ENCODE results near the gene LRFN4.

The LRFN4 gene

DNA sequence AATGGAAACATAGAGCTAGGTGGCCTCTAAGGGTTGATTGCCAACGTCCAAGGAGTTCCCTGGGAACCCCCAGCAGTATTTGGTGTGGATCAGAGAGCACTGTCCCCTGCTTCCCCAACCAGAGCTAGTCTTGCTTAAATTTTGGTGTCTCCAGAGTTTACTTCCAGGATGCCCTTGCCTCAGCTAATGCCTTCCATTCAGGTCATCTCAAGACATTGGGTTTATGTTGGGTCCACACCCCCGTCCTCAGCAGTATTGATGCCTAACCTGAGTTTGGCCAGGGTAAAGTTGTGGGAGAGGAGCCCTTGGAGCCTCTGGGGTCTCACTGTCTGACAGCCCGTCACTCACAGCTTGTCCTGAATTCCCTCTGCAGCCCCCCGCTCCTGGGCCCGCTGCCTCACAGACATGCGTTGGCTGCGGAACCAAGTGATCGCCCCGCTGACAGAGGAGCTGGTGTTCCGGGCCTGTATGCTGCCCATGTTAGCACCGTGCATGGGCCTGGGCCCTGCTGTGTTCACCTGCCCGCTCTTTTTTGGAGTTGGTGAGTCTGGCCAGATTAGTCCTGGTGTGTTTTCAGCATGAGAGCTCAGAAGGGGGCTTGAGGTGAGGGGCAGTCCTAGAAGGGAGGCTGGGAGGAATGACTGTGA lies 12.2 kb upstream of the LRFN4 start:
- no peak for DNase-seq (ENCODE audit: low read depth)
- peak overlapping the region; percentile 99 for H3K4me3 ChIP-seq (ENCODE audit: low read depth, low read length)

DNA sequence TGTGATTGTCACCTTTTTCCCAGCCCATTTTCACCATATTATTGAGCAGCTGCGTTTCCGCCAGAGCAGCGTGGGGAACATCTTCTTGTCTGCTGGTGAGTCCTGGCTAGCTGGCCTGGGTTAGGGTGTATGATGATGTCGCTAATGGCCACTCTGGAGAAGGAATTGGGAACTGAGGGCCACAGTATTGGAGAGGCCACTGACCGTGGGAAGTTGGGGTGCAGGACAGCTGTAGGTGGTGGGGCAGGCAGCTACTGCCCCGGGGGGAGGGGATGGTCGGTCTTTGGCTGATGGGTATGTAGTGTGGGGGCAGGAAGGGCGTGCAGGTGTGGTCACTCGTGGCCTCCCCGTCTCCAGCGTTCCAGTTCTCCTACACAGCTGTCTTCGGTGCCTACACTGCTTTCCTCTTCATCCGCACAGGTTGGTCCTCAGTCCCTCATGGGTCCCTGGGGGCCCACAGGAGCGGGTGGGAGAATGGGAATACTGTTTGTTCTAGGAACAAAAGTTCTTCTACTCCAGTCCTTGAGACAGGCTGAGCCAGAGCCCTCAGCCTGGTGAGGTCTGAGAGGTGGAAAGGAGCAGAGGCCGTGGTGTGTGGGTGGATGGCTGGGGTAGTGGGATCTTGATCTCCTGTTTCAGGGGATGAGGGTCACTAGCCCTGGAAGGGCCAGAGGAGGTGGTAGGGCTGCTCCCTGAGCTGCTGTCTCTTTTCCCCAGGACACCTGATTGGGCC lies 11.6 kb upstream of the LRFN4 start:
- DNase-seq (ENCODE audit: low read depth), result no peak
- no peak overlapping the region for H3K4me3 ChIP-seq (ENCODE audit: low read depth, low read length)

DNA sequence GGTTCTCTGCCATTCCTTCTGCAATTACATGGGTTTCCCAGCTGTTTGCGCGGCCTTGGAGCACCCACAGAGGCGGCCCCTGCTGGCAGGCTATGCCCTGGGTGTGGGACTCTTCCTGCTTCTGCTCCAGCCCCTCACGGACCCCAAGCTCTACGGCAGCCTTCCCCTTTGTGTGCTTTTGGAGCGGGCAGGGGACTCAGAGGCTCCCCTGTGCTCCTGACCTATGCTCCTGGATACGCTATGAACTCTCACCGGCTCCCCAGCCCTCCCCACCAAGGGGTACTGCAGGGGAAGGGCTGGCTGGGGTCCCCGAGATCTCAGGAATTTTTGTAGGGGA lies 11.0 kb upstream of the LRFN4 start:
- no peak for DNase-seq (ENCODE audit: low read depth)
- no peak overlapping the region for H3K4me3 ChIP-seq (ENCODE audit: low read depth, low read length)

DNA sequence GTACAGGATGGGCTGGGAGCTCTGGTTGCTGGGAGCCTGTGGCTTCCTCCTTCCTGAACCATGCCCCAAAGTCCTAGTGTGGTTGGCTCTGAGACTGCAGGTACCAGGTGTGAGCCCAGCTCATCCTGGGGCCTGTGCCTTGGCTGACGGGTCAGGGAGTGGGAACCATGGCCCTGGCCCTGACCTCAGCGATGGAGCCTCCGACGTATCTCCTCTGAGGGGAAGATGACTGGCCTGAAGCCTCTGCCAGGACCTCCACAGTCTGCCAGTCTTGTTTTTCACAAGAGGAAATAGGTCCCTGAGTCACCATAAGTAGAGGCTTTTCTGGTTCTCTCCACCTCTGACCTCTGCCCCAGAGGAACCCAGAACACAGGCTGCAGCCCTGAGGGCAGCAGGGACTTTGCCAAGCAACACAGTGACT lies 10.2 kb upstream of the LRFN4 start:
- DNase-seq (ENCODE audit: low read depth), result no peak
- no peak overlapping the region for H3K4me3 ChIP-seq (ENCODE audit: low read depth, low read length)

DNA sequence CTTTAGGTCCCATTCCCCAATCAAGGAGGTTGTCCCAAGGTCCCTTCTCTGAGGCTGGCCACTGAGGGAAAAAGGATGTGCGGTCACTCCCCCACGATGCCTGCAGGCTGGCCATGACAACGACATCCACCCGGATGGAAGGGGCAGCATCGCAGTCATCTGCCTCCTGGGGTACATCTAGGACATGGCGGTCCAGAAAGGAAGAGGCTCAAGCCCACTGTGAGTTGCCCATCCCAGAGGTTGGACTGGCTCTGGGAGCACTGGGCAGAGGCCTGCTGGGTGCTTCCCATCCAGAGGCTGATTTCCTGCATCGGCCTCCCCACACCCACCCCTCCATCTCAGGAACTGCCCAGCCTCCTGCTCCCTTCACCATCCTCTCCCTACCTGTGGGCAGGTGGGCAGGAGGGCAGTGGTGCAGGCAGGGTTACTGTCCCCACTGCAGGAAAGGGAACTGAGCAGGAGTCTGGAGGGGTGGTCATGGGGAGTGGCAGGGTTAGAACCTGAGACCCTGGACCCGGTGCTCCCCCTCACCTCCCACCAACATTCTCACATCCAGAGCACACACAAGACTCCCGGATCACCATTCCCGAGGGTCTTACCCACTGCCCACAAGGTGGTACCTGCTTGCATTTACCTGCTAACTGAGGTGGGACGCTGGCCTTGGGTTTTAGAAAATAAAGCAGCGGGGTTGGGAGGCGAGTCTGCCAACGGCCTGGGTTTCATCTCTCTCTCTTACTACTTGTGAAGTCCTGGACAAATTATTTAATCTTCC lies 9.2 kb upstream of the LRFN4 start:
- no peak for DNase-seq (ENCODE audit: low read depth)
- no peak overlapping the region for H3K4me3 ChIP-seq (ENCODE audit: low read depth, low read length)

DNA sequence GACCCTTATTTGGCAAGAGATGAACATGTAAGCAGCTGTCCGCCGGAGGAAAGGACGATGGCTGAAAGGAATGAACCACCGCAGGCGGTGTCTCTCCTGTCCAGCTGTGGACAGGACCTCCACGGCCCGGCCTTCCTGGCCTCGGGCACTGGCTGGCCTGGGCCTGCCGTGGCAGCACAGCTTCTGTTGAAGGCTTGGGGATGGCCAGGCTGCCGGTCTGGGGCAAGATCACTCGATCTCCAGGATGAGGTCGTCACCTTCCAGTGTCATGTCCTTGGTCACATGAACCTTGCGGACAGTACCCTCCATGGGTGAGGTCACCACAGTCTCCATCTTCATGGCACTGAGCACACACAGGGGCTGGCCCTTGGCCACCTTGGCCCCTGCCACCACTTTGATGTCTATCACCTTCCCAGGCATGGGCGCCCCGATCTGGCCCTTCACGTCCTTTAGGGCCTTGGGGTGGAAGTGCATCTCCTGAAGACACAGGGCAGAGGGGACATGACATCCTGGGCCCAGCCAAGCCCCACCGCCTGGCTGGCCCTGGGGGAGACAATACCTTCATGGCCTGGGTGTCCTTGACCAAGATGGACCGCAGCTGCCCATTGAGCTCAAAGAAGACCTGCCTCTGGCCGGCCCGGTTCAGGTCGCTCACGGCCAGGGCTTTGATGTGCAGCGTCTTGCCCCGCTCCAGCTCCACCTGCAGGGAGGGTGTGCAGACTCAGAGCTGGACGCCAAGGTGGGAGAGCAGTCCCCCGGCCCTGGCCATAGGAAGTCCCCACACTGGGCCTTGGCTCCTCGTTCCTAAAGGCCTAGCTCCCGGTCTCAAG lies 8.0 kb upstream of the LRFN4 start:
- no peak overlapping the region for H3K4me3 ChIP-seq (ENCODE audit: low read depth, low read length)
- DNase-seq (ENCODE audit: low read depth), result no peak

DNA sequence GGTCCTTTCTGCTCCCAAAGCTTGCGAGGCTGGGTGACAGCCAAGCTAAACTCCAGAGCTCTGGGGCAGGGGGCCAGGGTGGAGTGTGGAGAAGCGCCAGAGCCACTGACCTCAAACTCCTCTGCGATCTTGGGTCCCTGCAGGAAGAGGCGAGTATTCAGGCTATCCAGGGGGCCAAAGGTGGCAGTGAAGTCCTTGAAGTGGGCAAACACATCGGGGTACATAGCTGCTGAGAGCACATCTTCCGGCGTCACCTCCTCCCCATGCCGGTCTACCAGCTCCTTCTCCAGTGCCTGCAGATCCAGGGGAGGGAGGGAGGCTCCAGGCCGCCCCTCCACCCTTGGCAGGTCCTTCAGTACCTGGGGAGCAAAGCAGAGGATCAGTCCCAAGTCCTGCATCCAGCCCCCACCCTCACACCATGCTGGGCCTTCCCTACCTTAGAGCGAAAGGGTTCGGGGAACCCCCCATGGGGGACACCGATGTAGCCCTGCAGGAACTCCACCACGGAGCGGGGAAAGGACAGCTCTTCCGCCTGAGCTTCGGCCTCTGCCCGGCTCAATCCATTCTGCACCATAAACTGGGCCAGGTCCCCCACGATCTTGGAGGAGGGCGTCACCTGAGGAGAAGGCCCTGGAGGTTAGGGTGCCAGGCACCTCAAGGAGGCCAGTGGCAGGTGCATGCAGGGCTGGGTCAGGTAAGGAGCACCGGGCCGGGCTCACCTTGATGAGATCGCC lies 7.2 kb upstream of the LRFN4 start:
- no peak overlapping the region for H3K4me3 ChIP-seq (ENCODE audit: low read depth, low read length)
- no peak for DNase-seq (ENCODE audit: low read depth)

DNA sequence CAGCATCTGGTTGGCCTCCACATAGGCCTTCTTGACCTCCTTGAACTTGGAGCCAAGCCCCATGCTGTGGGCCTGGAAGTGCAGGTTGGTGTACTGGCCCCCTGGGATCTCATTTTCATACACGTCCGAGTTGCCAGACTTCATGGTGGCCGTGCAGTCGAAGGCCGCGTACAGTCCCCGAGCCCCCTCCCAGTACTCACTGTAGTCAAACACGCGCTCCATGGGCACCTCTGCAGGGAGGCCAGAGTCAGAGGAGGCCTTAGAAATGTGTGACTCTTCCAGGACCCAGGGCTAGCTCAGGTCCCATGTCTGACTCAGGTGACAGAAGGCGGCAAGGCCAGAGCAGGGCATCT lies 6.7 kb upstream of the LRFN4 start:
- no peak for DNase-seq (ENCODE audit: low read depth)
- no peak overlapping the region for H3K4me3 ChIP-seq (ENCODE audit: low read depth, low read length)

DNA sequence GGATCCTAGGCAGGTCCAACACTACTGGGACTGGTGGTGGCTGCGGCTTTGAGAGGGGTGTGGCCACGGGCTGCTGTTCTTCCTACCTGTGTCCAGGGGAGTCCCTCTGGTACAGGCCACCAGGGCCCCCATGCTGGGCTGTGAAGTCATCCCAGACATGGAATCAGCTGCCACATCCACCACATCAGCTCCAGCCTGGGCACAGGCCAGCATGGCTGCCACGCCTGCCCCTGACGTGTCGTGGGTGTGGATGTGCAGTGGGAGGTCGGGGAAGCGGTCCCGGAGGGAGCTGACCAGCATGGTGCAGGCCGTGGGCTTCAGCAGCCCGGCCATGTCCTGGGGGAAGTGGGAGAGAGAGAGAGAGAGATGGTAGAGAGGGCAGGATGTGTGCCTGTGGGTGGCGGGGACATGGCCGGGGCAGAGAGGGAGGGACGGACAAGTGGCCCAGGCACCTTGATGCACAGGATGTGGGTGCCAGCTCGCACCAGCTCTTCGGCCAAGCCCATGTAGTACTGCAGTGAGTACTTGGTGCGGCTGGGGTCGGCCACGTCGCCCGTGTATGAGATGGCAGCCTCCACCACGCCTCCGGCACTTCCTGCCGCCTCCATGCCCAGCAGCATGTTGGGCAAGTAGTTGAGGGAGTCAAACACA lies 6.2 kb upstream of the LRFN4 start:
- no peak overlapping the region for H3K4me3 ChIP-seq (ENCODE audit: low read depth, low read length)
- DNase-seq (ENCODE audit: low read depth), result no peak

DNA sequence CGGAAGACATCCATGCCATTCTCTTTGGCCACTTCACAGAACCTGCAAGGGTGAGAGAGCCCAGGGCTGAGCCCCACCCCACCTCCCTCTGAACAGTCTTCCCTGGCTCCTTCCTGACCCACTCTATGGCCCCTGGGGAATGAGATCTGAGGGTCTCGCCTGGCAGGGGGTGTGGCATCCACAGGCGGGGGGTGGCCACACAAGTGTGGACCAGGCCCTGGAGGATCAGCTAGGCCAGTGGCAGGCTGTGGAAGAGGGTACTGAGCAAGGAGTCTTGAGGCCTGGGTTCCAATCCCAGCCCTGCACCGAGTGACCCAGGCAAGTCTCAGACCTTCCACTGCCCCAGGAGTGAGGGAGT lies 5.6 kb upstream of the LRFN4 start:
- H3K4me3 ChIP-seq (ENCODE audit: low read depth, low read length), result no peak overlapping the region
- no peak for DNase-seq (ENCODE audit: low read depth)

DNA sequence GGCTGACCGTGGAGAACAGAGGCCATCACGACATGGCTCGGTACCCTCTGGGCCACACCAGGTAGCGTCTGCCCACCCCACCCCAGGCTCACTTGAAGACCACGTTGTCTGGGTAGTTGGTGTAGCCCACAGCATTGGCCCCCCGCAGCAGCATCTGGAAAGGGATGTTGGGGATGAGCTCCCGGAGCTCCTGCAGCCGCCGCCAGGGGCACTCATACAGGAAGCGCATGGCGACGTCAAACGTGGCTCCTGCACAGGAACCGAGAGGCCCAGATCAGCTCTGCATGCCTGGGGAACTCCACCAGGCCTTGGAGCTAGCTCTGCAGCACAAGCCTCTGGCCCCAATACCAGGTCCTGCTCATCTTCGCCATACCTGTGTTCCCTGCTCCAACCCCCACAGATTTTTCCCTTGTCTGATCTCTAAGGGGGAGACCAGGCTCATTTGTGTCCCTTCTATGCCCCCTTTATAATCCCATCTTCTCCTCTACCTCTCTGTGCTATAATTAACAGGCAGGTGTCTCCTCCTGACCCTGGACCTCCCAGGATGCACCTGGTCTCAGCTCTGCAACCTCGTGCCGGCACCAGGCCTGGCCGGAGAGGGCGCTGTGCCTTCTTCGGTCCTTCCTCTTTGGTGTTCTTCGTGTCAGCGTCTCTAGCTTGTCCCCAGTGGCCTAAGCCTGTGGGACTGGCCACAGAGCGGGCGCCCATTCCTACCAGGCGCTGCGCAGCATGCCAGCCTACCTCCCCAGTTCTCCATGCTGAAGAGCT lies 5.0 kb upstream of the LRFN4 start:
- no peak overlapping the region for H3K4me3 ChIP-seq (ENCODE audit: low read depth, low read length)
- DNase-seq (ENCODE audit: low read depth), result no peak

DNA sequence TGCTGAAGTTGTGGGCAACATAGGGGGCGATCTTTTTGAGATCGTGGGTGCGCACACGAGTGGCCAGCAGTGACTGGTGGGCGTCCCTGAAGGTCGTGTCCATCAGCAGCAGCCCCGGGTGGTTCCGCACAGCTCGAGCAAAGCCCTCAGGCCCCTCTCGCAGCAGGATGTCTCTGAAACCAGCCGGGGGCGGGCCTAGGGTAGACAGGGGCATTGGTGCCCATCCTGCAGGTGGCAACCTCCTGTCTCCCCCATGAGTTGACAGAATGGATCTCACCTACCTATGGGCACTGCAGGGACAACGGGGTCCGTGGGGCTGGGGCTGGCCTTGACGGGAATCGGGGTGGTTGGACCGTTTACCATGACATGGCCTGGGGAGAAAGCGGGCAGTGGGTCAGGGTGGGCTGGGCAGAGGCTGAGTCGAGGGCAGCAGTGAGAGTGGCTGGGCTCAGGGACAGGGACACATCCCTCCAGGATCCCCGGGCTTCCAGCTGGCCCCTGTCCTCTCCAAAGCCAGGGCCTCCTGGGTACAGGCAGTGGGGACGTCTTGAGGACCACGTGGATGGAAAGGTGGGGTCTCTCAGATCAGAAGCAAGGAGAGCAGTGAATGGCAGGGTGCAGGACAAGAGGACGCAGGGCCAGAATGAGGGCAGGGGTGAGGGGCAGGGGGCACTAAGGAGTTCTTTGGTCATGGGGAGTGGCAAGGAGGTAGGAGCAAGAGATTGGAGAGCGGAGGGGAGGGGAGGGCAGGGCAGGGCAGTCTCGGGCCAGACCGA lies 4.2 kb upstream of the LRFN4 start:
- H3K4me3 ChIP-seq (ENCODE audit: low read depth, low read length), result no peak overlapping the region
- DNase-seq (ENCODE audit: low read depth), result no peak

DNA sequence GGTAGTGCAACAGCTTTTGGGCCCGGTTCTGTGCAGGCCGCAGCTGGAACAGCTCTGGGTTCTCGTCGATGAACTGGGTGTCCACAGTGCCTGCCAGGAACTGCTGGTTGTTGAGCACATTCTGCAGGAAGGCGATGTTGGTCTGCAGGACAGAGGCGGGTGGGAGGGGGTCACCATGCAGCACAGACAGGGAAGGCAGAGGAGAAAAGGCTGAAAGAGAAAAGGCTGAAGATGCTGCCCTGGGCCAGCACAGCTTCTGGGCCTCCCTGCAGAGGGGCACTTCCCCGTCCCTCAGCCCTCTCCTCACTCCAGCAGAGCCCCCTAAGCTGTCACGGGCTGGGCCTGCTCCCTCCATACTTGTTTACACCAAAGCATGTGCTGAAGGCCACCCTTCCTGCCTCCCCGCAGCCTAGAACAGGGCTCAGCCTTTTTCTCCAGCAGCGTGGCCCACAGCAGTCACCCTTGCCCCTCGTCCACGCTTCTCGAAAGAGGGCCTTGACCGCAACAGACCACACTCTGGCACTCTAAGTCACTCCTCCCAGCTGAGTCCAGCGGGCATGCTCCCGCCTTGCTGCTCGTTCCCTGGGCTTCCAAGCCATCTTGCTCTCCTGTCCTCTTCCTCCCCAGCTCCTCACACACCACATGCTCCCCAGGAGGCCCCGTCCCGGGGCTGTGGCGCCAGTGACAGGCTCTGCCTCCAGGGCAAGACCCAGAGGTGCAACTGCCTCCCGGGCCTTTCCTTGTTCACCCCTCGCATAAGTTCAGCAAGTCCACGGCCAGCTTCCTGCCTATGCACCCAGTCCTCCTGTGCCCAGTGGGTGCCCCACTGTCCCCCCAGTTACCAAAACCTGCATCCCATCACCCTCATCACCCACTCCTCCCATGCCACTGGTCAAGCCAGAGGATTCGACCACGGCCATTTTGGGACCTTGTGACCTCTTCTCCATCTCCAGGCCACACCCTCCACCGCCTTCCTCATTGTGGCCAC lies 3.3 kb upstream of the LRFN4 start:
- H3K4me3 ChIP-seq (ENCODE audit: low read depth, low read length), result no peak overlapping the region

DNA sequence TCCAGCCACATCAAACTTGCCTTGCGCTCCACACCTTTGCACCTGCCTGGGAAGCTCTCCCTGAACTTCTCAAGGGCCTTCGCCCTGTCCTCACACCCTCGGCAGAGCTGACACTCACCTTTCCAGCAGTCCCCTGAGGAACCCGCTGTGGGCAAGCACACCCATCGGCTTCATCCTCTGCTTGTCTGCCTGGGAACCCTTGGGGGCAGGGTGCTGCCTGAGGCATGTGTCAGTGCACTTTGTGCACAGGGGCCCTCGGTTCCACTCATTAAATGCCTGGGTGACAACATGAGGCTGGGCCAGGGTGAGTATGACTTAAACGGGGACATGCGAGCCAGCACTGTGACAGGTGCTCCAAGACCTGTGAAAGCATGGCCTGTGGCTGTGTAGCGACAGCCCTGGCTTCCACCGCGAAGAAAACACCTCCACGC lies 2.6 kb upstream of the LRFN4 start:
- no peak overlapping the region for H3K4me3 ChIP-seq (ENCODE audit: low read depth, low read length)

More for the DNA sequence above, 3.3 kb upstream of the LRFN4 start:
- no peak for DNase-seq (ENCODE audit: low read depth)

DNA sequence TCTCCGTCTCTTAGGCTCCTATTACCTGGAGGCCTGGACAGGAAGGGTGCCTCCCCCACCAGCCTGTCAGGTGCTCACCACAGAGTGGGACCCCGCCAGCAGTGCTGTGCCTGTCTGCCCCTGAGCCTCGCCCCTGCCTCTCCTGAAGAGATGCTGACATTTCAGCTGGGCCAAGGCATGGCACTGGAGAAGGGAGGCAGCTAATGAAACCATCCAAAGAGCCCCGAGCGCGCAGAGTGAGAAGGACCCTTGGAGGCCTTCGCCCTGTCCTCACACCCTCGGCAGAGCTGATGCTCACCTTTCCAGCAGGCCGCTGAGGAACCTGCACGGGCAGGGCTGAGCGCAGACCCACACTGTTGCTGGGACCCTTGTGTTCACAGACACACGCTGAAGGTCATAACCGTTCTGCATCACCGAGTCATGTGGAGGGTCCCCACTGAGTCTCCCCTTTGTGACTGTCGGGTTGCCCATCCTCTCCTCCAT lies 2.1 kb upstream of the LRFN4 start:
- no peak overlapping the region for H3K4me3 ChIP-seq (ENCODE audit: low read depth, low read length)
- no peak for DNase-seq (ENCODE audit: low read depth)

More for the DNA sequence above, 2.6 kb upstream of the LRFN4 start:
- DNase-seq (ENCODE audit: low read depth), result no peak
